Neural cell (in vitro differentiated cells): ENCODE data around the gene CUX1.

Experiments used
- CTCF ChIP-seq: fragments of 450-650 bp; IDR thresholded peaks from 2 replicates; pipeline ENCODE4 v1.5.1; 2014; ENCODE audit warnings: antibody characterized with exemption, mild to moderate bottlenecking, moderate library complexity; ENCODE audit not compliant: poor library complexity, severe bottlenecking
- EP300 ChIP-seq: fragments of 450-650 bp; conservative IDR thresholded peaks from 2 replicates; pipeline ENCODE4 v1.6.1; 2014; ENCODE audit warnings: antibody characterized with exemption, mild to moderate bottlenecking, moderate library complexity; ENCODE audit not compliant: poor library complexity, severe bottlenecking
- EZH2 ChIP-seq: fragments of 200-600, 300-800 bp; shearing (Covaris generic), sonication (generic); IDR thresholded peaks from 2 replicates; pipeline ENCODE4 v1.6.1; 2014; ENCODE audit warnings: antibody characterized with exemption, low read length, borderline replicate concordance, mild to moderate bottlenecking; ENCODE audit not compliant: insufficient read depth, poor library complexity, severe bottlenecking
- MXI1 ChIP-seq: fragments of 450-650 bp; conservative IDR thresholded peaks from 2 replicates; pipeline ENCODE4 v1.6.1; 2014; ENCODE audit warnings: antibody characterized with exemption, mild to moderate bottlenecking; ENCODE audit not compliant: poor library complexity, severe bottlenecking
- POLR2AphosphoS5 ChIP-seq: IDR thresholded peaks from 2 replicates; pipeline ENCODE4 v1.6.1; 2012
- REST ChIP-seq: IDR thresholded peaks from 2 replicates; pipeline ENCODE4 v1.6.1; 2012; ENCODE audit warnings: borderline replicate concordance
- SMC3 ChIP-seq: fragments of 450-650 bp; conservative IDR thresholded peaks from 2 replicates; pipeline ENCODE4 v1.6.1; 2014; ENCODE audit warnings: antibody characterized with exemption, mild to moderate bottlenecking, moderate library complexity; ENCODE audit not compliant: poor library complexity
- TAF1 ChIP-seq: IDR thresholded peaks from 2 replicates; pipeline ENCODE4 v1.6.1; 2012; ENCODE audit warnings: low read depth

- TF ChIP-seq SMC3, result no peak
- TF ChIP-seq CTCF, result no peak
- no peak for TF ChIP-seq EP300
- no peak for TF ChIP-seq EZH2
- TF ChIP-seq MXI1, result no peak
- TF ChIP-seq POLR2AphosphoS5, result no peak
- TF ChIP-seq TAF1, result no peak
- TF ChIP-seq REST, result no peak
Measured at GRCh38 chr7:102285540-102286236, 468.3 kb downstream of the CUX1 start.
